HG02973 (cell line): ENCODE measurements around the gene ESR2.

Source experiments
- ATAC-seq: cut with Tn5 transposase; IDR thresholded peaks from one replicate; pipeline ENCODE4 v1.9.1; 2021; ENCODE audit warnings: moderate library complexity; ENCODE audit not compliant: unreplicated experiment

ESR2 gene

GRCh38 chr14:64266239-64266638 lies 27.9 kb downstream of the ESR2 start:
- ATAC-seq = no peak

GRCh38 chr14:64265222-64265621 lies 28.9 kb downstream of the ESR2 start:
- no peak for ATAC-seq

GRCh38 chr14:64260418-64260817 lies 33.8 kb downstream of the ESR2 start:
- ATAC-seq = no peak

GRCh38 chr14:64255756-64256155 lies 38.4 kb downstream of the ESR2 start:
- ATAC-seq = no peak

GRCh38 chr14:64253672-64254071 lies 40.5 kb downstream of the ESR2 start:
- ATAC-seq = no peak

GRCh38 chr14:64249363-64249762 lies 44.8 kb downstream of the ESR2 start:
- ATAC-seq = no peak

GRCh38 chr14:64248689-64249088 lies 45.5 kb downstream of the ESR2 start:
- no peak for ATAC-seq

- no peak for ATAC-seq
Measured at GRCh38 chr14:64247195-64247594, 47.0 kb downstream of the ESR2 start.

GRCh38 chr14:64246688-64247087 lies 47.5 kb downstream of the ESR2 start:
- ATAC-seq = no peak

GRCh38 chr14:64245491-64245890 lies 48.7 kb downstream of the ESR2 start:
- ATAC-seq = no peak

GRCh38 chr14:64244279-64244678 lies 49.9 kb downstream of the ESR2 start:
- no peak for ATAC-seq

GRCh38 chr14:64238631-64239030 lies 55.5 kb downstream of the ESR2 start:
- ATAC-seq = no peak

GRCh38 chr14:64238049-64238448 lies 56.1 kb downstream of the ESR2 start:
- no peak for ATAC-seq

GRCh38 chr14:64235652-64236640 lies 58.2 kb downstream of the ESR2 start:
- ATAC-seq = peak; percentile 63

- no peak for ATAC-seq
Measured at GRCh38 chr14:64234877-64235651, 59.1 kb downstream of the ESR2 start.

GRCh38 chr14:64233531-64234190 lies 60.5 kb downstream of the ESR2 start:
- no peak for ATAC-seq

- no peak for ATAC-seq
Measured at GRCh38 chr14:64232944-64233343, 61.2 kb downstream of the ESR2 start.

- ATAC-seq = no peak
Measured at GRCh38 chr14:64232095-64232838, 61.9 kb downstream of the ESR2 start.

GRCh38 chr14:64229489-64229888 lies 64.7 kb downstream of the ESR2 start:
- no peak for ATAC-seq

GRCh38 chr14:64227856-64228255 lies 66.3 kb downstream of the ESR2 start:
- no peak for ATAC-seq
